Heart right ventricle (tissue), 16 donors: ENCODE results near the gene ABCC4. TPM values are rescaled to one million over a fixed set of nuclear protein-coding genes. Genes with fewer than 3 reads are reported as not detected.

ENCODE experiments used
- ATAC-seq, 8 donors: fragments of 200-7000 bp; cut with Tn5 transposase; one replicate each; pipeline ENCODE4 v1.9.1; 2020; ENCODE audit warnings: mild to moderate bottlenecking in 8 of 8, moderate library complexity in 8 of 8, moderate number of reproducible peaks in 1 of 8
- DNase-seq, 2 donors: peaks; one replicate each; pipeline ENCODE4 v3.0.0-alpha.2; 2020
- H3K27ac ChIP-seq, 10 donors: fragments of 200-600 bp; sonication (generic) in 2 of 10; one replicate each; pipeline versions ENCODE4 v1.5.0 to v1.8.0; 2020 to 2022; ENCODE audit warnings: mild to moderate bottlenecking in 3 of 10
- H3K27me3 ChIP-seq, 7 donors: fragments of 200-600 bp; one replicate each; pipeline ENCODE4 v1.8.0; 2021 to 2022; ENCODE audit warnings: mild to moderate bottlenecking in 2 of 7
- H3K36me3 ChIP-seq, 9 donors: fragments of 200-600 bp; sonication (generic) in 1 of 9; one replicate each; pipeline versions ENCODE4 v1.5.0 to v1.8.0; 2020 to 2022; ENCODE audit warnings: mild to moderate bottlenecking in 2 of 9
- H3K4me1 ChIP-seq, 9 donors: fragments of 200-600 bp; sonication (generic) in 1 of 9; one replicate each; pipeline versions ENCODE4 v1.5.0 to v1.8.0; 2020 to 2022; ENCODE audit warnings: mild to moderate bottlenecking in 4 of 9
- H3K4me3 ChIP-seq, 10 donors: fragments of 200-600 bp; sonication (generic) in 2 of 10; one replicate each; pipeline versions ENCODE4 v1.5.0 to v1.8.0; 2020 to 2022; ENCODE audit warnings: mild to moderate bottlenecking in 7 of 10, moderate library complexity in 2 of 10
- H3K9me3 ChIP-seq, 11 donors: fragments of 200-600 bp in 10 of 11; sonication (generic) in 2 of 11; one replicate each; pipeline versions ENCODE4 v1.5.0 to v1.8.0; 2013 to 2022; ENCODE audit warnings: mild to moderate bottlenecking in 2 of 11, control low read depth in 1 of 11, moderate library complexity in 1 of 11
- WGBS, 2 donors: extraction: QIAGEN DNeasy Blood & Tissue Kit; methylation state at CpG; one replicate each; pipeline ENCODE4 v1.1.7; 2013; ENCODE audit warnings: inconsistent platforms in 1 of 2; 5-methylcytosine and 5-hydroxymethylcytosine counted together
- intact Hi-C, 10 donors: fragments of 100-400 bp; cut with DNase I; formaldehyde crosslinking; loops; one replicate each; pipeline versions ENCODE4 v1.11.1 to v1.14.2; 2022
- polyA plus RNA-seq, 2 donors: library from polyadenylated mRNA; stranded (reverse); fragments of 200-250 nt; gene quantifications; one replicate each; pipeline ENCODE4 v1.2.3, GENCODE V29; 2013
- total RNA-seq, 10 donors: library from RNA; stranded (reverse); fragmentation: NEBNext Ultra II Directional in 3 of 10; extraction: Animal tissue kit (Norgen Biotek cat#: 25700) in 3 of 10; gene quantifications; one replicate each; pipeline versions ENCODE4 v1.2.1 to v1.2.4, GENCODE V29; 2021 to 2023
- TF ChIP-seq, protein P1 (sequence below), 9 donors: fragments of 200-600 bp; sonication (generic) in 2 of 9; IDR thresholded peaks; one replicate each; pipeline versions ENCODE4 v1.5.0 to v1.8.0; 2021 to 2022; ENCODE audit warnings: antibody characterized with exemption in 9 of 9, mild to moderate bottlenecking in 5 of 9, moderate library complexity in 1 of 9
- donor health status: Arrhythmogenic right ventricular cardiomyopathy.
- donor health status: ischemic (EF 13 %, LVEDD 7.1; RV severe dilation, severe dysfunction).
- donor health status: healthy with polysubstance abuse.
- donor health status: DM: no; HTN: yes; CAD: no.
- donor health status: DM: no; HTN: no; CAD: no.
- donor health status: ischemic (EF 25% LVEDD 6.9; RV normal size, moderate dysfunction).
- donor health status: ischemic (EF 25% LVEDD 5.7; RV mildly dilated, moderate dysfunction).
- donor health status: healthy.
- donor health status: DM: yes; HTN: yes; CAD: no.
- donor health status: Ischemic cardiomyopathy.
- donor health status: ischemic (EF 35%, LVEDD 5.7; RV mildly dilated, moderate dysfunction).
- donor health status: nonischemic (EF 11% LVEDD 7.7; RV severe dilation, severe dysfunction).
- donor health status: DM: yes; HTN: yes; CAD: no.
- donor health status: PGD.
- donor health status: ischemic (EF 29% LVEDD 5.4; RV normal size, mild dysfunction).
- donor health status: nonischemic (EF 23%, LVEDD 6.1; RV moderate dilation, normal function).

Gene ABCC4
- total and polyA plus RNA-seq, 12 donors, result 1.1 to 6.7 (median 3.9) TPM

DNA sequence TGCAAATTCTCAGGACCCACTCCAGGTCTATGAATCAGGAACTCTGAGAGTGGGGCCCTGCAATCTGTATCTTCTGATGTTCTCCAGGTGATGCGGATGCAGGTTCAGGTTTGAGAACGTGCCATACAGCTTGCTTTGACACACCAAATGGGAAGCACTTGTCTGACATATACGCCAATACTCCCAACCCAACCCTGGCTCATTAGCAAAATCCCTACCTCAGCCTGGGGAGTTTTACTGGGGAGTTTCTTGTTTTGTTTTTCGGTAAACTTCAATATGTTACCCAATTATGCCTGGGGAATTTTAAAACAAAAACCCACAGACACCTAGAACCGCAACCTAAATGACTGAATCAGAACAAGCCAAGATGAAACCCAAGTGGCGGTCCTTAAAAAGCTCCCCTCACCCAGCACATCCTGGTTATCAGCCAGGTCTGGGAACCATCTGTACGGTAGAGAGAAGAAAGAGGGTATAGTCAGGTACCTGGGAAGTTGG, 41.2 kb downstream of the ABCC4 start:
- no peaks in the 10 kb centered on the region for H3K36me3 ChIP-seq
- no peaks in the 10 kb centered on the region for H3K9me3 ChIP-seq
- H3K27me3 ChIP-seq, result no peaks in the 10 kb centered on the region
- no peaks in the 10 kb centered on the region for H3K4me1 ChIP-seq
- intact Hi-C loops, result no loop called here
- H3K4me3 ChIP-seq, result no peak overlapping the region
- 93 to 96% methylated on average over 7 of the region's 7 CpGs for WGBS, 2 donors
- ATAC-seq, result no peak
- no peak for DNase-seq
- TF ChIP-seq, protein P1, sequence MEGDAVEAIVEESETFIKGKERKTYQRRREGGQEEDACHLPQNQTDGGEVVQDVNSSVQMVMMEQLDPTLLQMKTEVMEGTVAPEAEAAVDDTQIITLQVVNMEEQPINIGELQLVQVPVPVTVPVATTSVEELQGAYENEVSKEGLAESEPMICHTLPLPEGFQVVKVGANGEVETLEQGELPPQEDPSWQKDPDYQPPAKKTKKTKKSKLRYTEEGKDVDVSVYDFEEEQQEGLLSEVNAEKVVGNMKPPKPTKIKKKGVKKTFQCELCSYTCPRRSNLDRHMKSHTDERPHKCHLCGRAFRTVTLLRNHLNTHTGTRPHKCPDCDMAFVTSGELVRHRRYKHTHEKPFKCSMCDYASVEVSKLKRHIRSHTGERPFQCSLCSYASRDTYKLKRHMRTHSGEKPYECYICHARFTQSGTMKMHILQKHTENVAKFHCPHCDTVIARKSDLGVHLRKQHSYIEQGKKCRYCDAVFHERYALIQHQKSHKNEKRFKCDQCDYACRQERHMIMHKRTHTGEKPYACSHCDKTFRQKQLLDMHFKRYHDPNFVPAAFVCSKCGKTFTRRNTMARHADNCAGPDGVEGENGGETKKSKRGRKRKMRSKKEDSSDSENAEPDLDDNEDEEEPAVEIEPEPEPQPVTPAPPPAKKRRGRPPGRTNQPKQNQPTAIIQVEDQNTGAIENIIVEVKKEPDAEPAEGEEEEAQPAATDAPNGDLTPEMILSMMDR (IDR thresholded peaks at IDR 0.05), result no peak
- H3K27ac ChIP-seq, result no peak overlapping the region

DNA sequence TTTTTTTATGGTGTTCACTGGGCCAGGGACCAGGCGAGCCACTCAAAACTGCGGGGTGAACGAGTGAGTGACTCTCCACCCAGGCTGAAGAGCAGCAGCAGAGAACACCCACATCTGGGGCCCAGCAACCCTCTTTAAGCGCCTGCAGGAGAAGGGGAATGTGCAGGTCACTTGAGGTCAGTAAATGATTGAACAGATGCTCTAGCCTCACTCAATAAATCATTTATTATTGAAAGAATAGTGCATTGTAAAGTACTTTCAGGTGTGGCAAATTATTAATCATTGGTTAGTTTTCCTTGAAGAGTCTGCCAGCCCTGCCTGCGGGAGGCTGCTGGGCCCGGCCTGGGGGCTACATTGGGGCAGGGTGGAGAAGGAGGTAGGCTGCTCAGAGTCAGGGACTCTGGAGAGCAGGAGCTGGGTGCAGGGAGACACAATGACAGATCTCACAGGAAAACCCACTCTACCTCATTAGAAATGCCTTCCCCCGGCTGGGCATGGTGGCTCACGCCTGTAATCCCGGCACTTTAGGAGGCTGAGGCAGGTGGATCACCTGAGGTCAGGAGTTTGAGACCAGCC, 42.5 kb downstream of the ABCC4 start:
- Histone ChIP-seq H3K4me3 (no peak overlapping the region), H3K9me3 (no peaks in the 10 kb centered on the region), H3K27me3 (no peaks in the 10 kb centered on the region), H3K27ac (no peak overlapping the region), H3K4me1 (no peaks in the 10 kb centered on the region), H3K36me3 (no peaks in the 10 kb centered on the region)
- intact Hi-C loops, result no loop called here
- ATAC-seq (no peak), DNase-seq (no peak)
- WGBS, 2 donors, result 93 to 96% methylated on average over 9 of the region's 9 CpGs
- TF ChIP-seq, protein P1 (IDR thresholded peaks at IDR 0.05), result no peak

DNA sequence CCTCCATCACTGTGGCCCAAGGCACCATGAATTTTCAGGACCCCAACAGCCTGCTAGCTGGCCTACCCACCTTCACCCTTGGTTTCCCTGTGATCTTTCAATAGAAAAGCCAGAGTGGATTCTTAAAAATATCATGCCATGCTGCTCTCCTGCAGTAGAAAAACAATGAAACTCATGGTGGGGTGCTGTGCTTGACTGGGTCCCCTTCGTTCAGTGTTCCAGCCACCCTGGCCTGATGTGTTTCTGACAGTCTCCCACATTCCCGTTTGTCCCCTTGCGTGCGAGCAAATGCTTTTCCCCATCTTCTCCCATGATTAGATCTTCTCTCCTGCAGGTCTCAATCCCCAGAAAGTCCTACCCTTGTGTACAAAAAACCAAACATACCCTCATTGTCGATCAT, 43.2 kb downstream of the ABCC4 start:
- WGBS, 2 donors, result 94% methylated on average over 5 of the region's 5 CpGs
- H3K4me3 ChIP-seq, result no peak overlapping the region
- H3K4me1 ChIP-seq, result no peaks in the 10 kb centered on the region
- ATAC-seq (no peak), DNase-seq (no peak)
- TF ChIP-seq, protein P1 (IDR thresholded peaks at IDR 0.05), result no peak
- no peaks in the 10 kb centered on the region for H3K36me3 ChIP-seq
- H3K27ac ChIP-seq, result no peak overlapping the region
- H3K27me3 ChIP-seq, result no peaks in the 10 kb centered on the region
- intact Hi-C loops, result no loop called here
- H3K9me3 ChIP-seq, result no peaks in the 10 kb centered on the region

DNA sequence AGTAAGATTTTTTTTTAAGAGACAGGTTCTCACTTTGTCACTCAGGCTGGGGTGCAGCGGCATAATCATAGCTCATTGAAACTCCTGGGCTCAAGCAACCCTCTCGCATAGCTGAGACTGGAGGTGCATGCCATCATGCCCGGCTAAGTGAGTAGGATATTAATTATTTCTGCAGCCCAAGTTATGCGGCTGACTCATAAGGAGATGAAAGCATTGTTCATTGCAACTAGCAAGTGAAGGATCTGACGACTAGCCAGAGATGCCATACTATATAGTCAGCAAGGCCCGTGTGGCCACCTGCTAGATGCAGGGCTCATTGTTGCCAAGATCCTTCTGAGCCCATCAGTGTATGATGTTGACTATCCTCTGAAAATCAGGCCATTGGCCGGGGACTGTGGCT, 45.2 kb downstream of the ABCC4 start:
- WGBS, 2 donors, result 80 to 84% methylated on average over 7 of the region's 7 CpGs
- ATAC-seq, result no peak

More for the DNA sequence above, 45.2 kb downstream of the ABCC4 start:
- no peak for DNase-seq
- H3K36me3 ChIP-seq, result no peaks in the 10 kb centered on the region
- no peak overlapping the region for H3K27ac ChIP-seq
- H3K4me1 ChIP-seq, result no peaks in the 10 kb centered on the region
- intact Hi-C loops, result no loop called here
- no peaks in the 10 kb centered on the region for H3K9me3 ChIP-seq
- TF ChIP-seq, protein P1 (IDR thresholded peaks at IDR 0.05), result no peak
- H3K27me3 ChIP-seq, result no peaks in the 10 kb centered on the region
- no peak overlapping the region for H3K4me3 ChIP-seq
